ENCODE data around the gene RNF43. TPM values are rescaled to one million over a fixed set of nuclear protein-coding genes. Genes with fewer than 3 reads are reported as not detected.

RNF43 gene
- total and polyA plus RNA-seq, 4 donors = 0.92 to 8.8 (median 2.9) TPM

DNA sequence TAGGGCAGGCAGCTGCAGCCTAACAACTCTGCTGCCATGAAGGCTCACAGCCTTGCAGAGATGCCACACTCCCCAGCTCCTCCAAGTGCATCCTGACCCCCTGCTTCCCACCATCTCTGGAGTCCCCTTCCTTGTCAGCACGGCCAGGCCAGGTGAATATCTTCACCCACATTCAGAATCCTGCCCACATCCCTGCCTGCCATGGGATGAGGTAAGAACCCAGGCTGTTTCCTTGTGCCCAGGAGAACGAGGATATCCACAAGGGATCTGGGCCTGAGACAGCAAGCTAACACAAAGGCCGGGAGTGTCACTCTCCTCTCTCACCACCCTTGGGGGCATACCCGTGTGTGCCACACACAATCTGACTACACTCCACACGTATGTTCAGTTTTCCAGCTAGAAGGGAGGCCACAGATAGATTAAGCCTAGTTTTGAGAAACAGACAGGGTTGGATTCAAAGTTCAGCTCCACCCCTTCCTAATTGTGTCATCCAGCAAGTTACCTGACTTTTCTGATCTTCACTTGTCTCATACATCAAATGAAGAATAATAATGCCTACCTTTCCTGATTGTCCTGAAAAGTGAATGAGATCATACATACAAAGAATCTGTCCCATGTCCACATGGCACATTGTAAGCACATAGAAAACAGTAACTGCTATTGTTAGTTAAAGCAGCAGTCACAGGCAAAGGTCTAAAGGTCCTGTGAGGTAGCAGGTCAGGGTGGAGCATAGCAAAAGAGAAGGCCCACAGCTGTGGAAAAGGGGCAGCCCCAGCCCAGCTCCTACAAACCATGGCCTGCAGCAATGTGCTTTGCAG, 47.9 kb downstream of the RNF43 start:
- DNase-seq (ENCODE audit: low read depth in 4 of 6, low spot score in 6 of 6) = no peak
- H3K36me3 ChIP-seq (ENCODE audit: control insufficient read depth, insufficient read depth, low read length) = no peaks in the 10 kb centered on the region
- H3K4me3 ChIP-seq (ENCODE audit: low read depth, low read length) = no peak overlapping the region
- no peaks in the 10 kb centered on the region for H3K4me1 ChIP-seq (ENCODE audit: control insufficient read depth, insufficient read depth, low read length)
- H3K27me3 ChIP-seq (ENCODE audit: control insufficient read depth, insufficient read depth, low read length) = no peaks in the 10 kb centered on the region
- H3K27ac ChIP-seq (ENCODE audit: low read depth, low read length) = no peak overlapping the region
- 81% methylated on average over 2 of the region's 5 CpGs for WGBS (ENCODE audit: insufficient coverage)
- H3K9me3 ChIP-seq (ENCODE audit: control insufficient read depth, insufficient read depth, low read length) = no peaks in the 10 kb centered on the region

GRCh38 chr17:58368860-58369213, 48.5 kb downstream of the RNF43 start:
- Histone ChIP-seq H3K4me1 (ENCODE audit: control insufficient read depth, insufficient read depth, low read length) (no peaks in the 10 kb centered on the region), H3K27me3 (ENCODE audit: control insufficient read depth, insufficient read depth, low read length) (no peaks in the 10 kb centered on the region), H3K27ac (ENCODE audit: low read depth, low read length) (no peak overlapping the region), H3K36me3 (ENCODE audit: control insufficient read depth, insufficient read depth, low read length) (no peaks in the 10 kb centered on the region), H3K9me3 (ENCODE audit: control insufficient read depth, insufficient read depth, low read length) (no peaks in the 10 kb centered on the region), H3K4me3 (ENCODE audit: low read depth, low read length) (no peak overlapping the region)
- 100% methylated on average over 1 of the region's 3 CpGs for WGBS (ENCODE audit: insufficient coverage)
- no peak for DNase-seq (ENCODE audit: low read depth in 4 of 6, low spot score in 6 of 6)

Other genes with a start within 250 kb of the RNF43 start
- gene EPX, start 224.8 kb downstream of the RNF43 start, total RNA-seq = 1 to 10 TPM in 1 of 2 donors, under 1 TPM in 1; 0.11 to 1.2 TPM
- under 1 TPM; 0.52 to 0.75 TPM for gene EPX, start 224.8 kb downstream of the RNF43 start, polyA plus RNA-seq (ENCODE audit: insufficient read length in 2 of 2)
- gene MKS1, start 198.3 kb downstream of the RNF43 start, total RNA-seq = 10 to 100 TPM; 15.8 to 23.7 TPM
- 10 to 100 TPM; 26.7 to 29.0 TPM for gene MKS1, start 198.3 kb downstream of the RNF43 start, polyA plus RNA-seq (ENCODE audit: insufficient read length in 2 of 2)
- under 1 TPM; 0.17 to 0.20 TPM for gene LPO, start 178.9 kb downstream of the RNF43 start, total RNA-seq
- under 1 TPM; 0.81 to 0.83 TPM for gene LPO, start 178.9 kb downstream of the RNF43 start, polyA plus RNA-seq (ENCODE audit: insufficient read length in 2 of 2)
- gene MPO, start 136.6 kb downstream of the RNF43 start, total RNA-seq = 10 to 100 TPM in 1 of 2 donors, 1 to 10 TPM in 1; 6.0 to 71.2 TPM
- 1 to 10 TPM; 1.9 to 3.5 TPM for gene MPO, start 136.6 kb downstream of the RNF43 start, polyA plus RNA-seq (ENCODE audit: insufficient read length in 2 of 2)
- gene TSPOAP1, start 88.7 kb downstream of the RNF43 start, total RNA-seq = 10 to 100 TPM; 22.6 to 34.0 TPM
- 100 to 1,000 TPM; 105 to 123 TPM for gene TSPOAP1, start 88.7 kb downstream of the RNF43 start, polyA plus RNA-seq (ENCODE audit: insufficient read length in 2 of 2)
- 10 to 100 TPM; 48.4 to 78.5 TPM for gene SUPT4H1, start 65.3 kb downstream of the RNF43 start, total RNA-seq
- 10 to 100 TPM; 96.5 to 97.8 TPM for gene SUPT4H1, start 65.3 kb downstream of the RNF43 start, polyA plus RNA-seq (ENCODE audit: insufficient read length in 2 of 2)
- gene HSF5, start 70.9 kb upstream of the RNF43 start, total RNA-seq = under 1 TPM; 0.28 to 0.50 TPM
- gene HSF5, start 70.9 kb upstream of the RNF43 start, polyA plus RNA-seq (ENCODE audit: insufficient read length in 2 of 2) = under 1 TPM; 0.10 to 0.20 TPM
- 10 to 100 TPM; 54.2 to 76.1 TPM for gene MTMR4, start 97.1 kb upstream of the RNF43 start, total RNA-seq
- gene MTMR4, start 97.1 kb upstream of the RNF43 start, polyA plus RNA-seq (ENCODE audit: insufficient read length in 2 of 2) = 10 to 100 TPM; 67.6 to 72.4 TPM

All from spinal cord (tissue), 10 donors.